ENCODE results near the gene AQP5. TPM values are rescaled to one million over a fixed set of nuclear protein-coding genes. Genes with fewer than 3 reads are reported as not detected.
"Not testable (repeated sequence)": the region's sequence is repeated elsewhere in the genome, so short reads cannot be mapped to it uniquely, and the experiment has no call there.

The AQP5 gene
- total RNA-seq, 2 experiments from 2014 or later = not detected

- no peak overlapping the region for H3K4me3 Mint-ChIP-seq
- POLR2A ChIA-PET = interaction anchor here (0.6 kb wide), 1 partner anchor 34 kb away, joined by 12 read pairs; no protein-coding TSS in a partner anchor
- H3K9me3 Mint-ChIP-seq = no peaks in the 10 kb centered on the region
- H3K27me3 Mint-ChIP-seq = no peaks in the 10 kb centered on the region
- CTCF ChIA-PET = interaction anchor here (1.1 to 7.1 kb wide), 5 partner anchors 11 to 44 kb away, joined by 3 to 87 read pairs (median 3); no protein-coding TSS in a partner anchor
- no peak overlapping the region for H3K27ac Mint-ChIP-seq
- H3K4me1 Mint-ChIP-seq = no peaks in the 10 kb centered on the region
- no peak for DNase-seq
- peaks cover 37% of the 10 kb centered on the region for H3K36me3 Mint-ChIP-seq (ENCODE audit: low read depth)
Measured at GRCh38 chr12:49984476-49985359, 23.0 kb downstream of the AQP5 start.

- POLR2A ChIA-PET = interaction anchor here (0.7 kb wide), 1 partner anchor 23 kb away, joined by 3 read pairs; no protein-coding TSS in a partner anchor
- DNase-seq = no peak
- Mint-ChIP-seq H3K27me3 (no peaks in the 10 kb centered on the region), H3K4me3 (no peak overlapping the region), H3K36me3 (ENCODE audit: low read depth) (peaks cover 46% of the 10 kb centered on the region), H3K9me3 (no peaks in the 10 kb centered on the region), H3K4me1 (no peaks in the 10 kb centered on the region), H3K27ac (no peak overlapping the region)
- CTCF ChIA-PET = interaction anchor here (0.5 to 1.3 kb wide), 4 partner anchors 17 to 403 kb away, joined by 3 to 5 read pairs (median 3); no protein-coding TSS in a partner anchor
Measured at GRCh38 chr12:49985981-49986380, 24.3 kb downstream of the AQP5 start.

DNA sequence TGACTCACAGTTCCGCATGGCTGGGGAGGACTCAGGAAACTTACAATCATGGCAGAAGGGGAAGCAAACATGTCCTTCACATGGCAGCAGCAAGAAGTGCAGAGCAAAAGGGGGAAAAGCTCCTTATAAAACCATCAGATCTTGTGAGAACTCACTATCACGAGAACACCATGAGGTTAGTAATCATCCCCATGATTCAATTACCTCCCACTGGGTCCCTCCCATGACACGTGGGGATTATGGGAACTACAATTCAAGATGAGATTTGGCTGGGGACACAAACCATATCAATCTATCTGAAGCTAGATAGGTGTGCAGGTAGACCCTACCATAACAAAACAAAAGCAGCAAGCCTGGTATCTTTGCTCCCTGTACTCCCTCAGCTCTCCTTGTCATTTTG lies 24.8 kb downstream of the AQP5 start:
- H3K27me3 Mint-ChIP-seq, H3K4me3 Mint-ChIP-seq, H3K4me1 Mint-ChIP-seq, POLR2A ChIA-PET, H3K9me3 Mint-ChIP-seq, DNase-seq, H3K27ac Mint-ChIP-seq: not testable (repeated sequence)
- H3K36me3 Mint-ChIP-seq (ENCODE audit: low read depth) = peaks cover 46% of the 10 kb centered on the region
- CTCF ChIA-PET = interaction anchor here (0.9 to 1.5 kb wide), 4 partner anchors 19 to 84 kb away, joined by 3 to 5 read pairs (median 4); no protein-coding TSS in a partner anchor

DNA sequence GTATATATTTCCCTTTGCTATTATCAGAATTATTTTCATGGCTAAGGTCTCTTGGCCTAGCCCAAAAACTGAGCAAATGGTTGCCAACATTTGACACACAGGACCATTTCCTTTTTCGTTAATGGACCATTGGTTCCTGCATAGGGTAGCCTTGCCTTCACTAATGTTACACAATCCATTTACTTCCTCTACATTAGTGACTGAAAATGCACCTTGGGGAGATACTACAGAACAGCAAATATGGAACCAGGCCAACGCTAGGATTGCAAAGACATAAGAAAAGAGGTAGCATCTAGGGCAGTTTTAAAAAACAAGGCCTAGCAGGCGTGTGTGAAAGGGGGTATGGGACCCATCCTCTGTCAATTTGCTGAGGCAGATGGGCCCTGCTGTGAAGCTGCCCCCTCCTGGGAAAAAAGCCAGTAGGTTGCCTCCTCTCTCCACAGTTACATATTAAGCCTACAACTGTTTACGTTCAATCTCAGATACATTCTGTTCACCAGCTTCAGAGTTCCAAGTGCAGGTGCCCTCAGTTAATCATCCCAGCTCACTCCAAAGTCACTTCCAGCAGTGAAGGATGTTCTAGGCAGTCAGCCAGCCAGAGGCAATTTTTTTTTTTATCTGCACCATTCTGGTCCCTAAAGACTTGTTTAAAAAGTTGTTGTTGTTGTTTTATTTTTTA lies 26.1 kb downstream of the AQP5 start:
- H3K9me3 Mint-ChIP-seq = no peaks in the 10 kb centered on the region
- CTCF ChIA-PET = interaction anchor here (0.9 to 1.5 kb wide), 2 partner anchors 21 to 22 kb away, joined by 5 read pairs; no protein-coding TSS in a partner anchor

DNA sequence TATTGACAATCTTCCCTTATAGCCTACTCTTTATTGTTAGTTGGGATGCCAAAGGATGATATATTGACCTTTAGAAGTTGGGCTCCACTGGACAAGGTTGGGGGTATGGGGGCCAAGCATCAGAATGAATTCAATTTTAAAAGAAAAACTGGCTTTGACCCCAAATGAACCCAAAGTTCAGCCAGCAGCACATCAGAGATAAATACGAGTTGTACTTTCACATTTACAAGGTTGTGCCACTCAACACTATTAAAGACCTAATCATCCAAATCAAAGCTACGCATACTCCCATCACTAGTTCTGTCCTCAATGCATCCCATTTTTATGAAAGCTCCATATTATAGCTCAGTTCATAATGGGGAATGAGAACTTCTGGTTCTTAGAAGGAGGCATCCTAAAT lies 27.7 kb downstream of the AQP5 start:
- H3K4me3 Mint-ChIP-seq, H3K4me1 Mint-ChIP-seq, H3K27ac Mint-ChIP-seq, H3K9me3 Mint-ChIP-seq, POLR2A ChIA-PET, H3K27me3 Mint-ChIP-seq, DNase-seq: not testable (repeated sequence)
- CTCF ChIA-PET = interaction anchor here (1.4 to 2.2 kb wide), 2 partner anchors 17 to 22 kb away, joined by 3 to 11 read pairs; no protein-coding TSS in a partner anchor
- H3K36me3 Mint-ChIP-seq (ENCODE audit: low read depth) = peaks cover 65% of the 10 kb centered on the region

More for the DNA sequence above, 26.1 kb downstream of the AQP5 start:
- H3K4me3 Mint-ChIP-seq = no peak overlapping the region
- H3K27ac Mint-ChIP-seq = no peak overlapping the region
- H3K4me1 Mint-ChIP-seq = no peaks in the 10 kb centered on the region
- POLR2A ChIA-PET = no interaction called here
- H3K27me3 Mint-ChIP-seq = no peaks in the 10 kb centered on the region
- H3K36me3 Mint-ChIP-seq (ENCODE audit: low read depth) = peaks cover 57% of the 10 kb centered on the region
- no peak for DNase-seq

- POLR2A ChIA-PET = no interaction called here
- H3K27me3 Mint-ChIP-seq = no peaks in the 10 kb centered on the region
- H3K36me3 Mint-ChIP-seq (ENCODE audit: low read depth) = peaks cover 69% of the 10 kb centered on the region
- CTCF ChIA-PET = interaction anchor here (1.1 to 3.1 kb wide), 6 partner anchors 13 to 57 kb away, joined by 3 to 18 read pairs (median 4); no protein-coding TSS in a partner anchor
- H3K27ac Mint-ChIP-seq = no peak overlapping the region
- H3K9me3 Mint-ChIP-seq = no peaks in the 10 kb centered on the region
- H3K4me3 Mint-ChIP-seq = no peak overlapping the region
- H3K4me1 Mint-ChIP-seq = no peaks in the 10 kb centered on the region
- DNase-seq = no peak
Measured at GRCh38 chr12:49990273-49990672, 28.6 kb downstream of the AQP5 start.

- Mint-ChIP-seq H3K9me3 (no peaks in the 10 kb centered on the region), H3K27ac (no peak overlapping the region), H3K4me3 (no peak overlapping the region), H3K4me1 (no peaks in the 10 kb centered on the region), H3K27me3 (no peaks in the 10 kb centered on the region), H3K36me3 (ENCODE audit: low read depth) (peaks cover 61% of the 10 kb centered on the region)
- CTCF ChIA-PET = interaction anchor here (0.8 kb wide), 1 partner anchor 190 kb away, joined by 3 read pairs; no protein-coding TSS in a partner anchor
- no peak for DNase-seq
- POLR2A ChIA-PET = interaction anchor here (0.6 kb wide), 1 partner anchor 15 kb away, joined by 5 read pairs; no protein-coding TSS in a partner anchor
Measured at GRCh38 chr12:49998453-49998852, 36.8 kb downstream of the AQP5 start.

- Mint-ChIP-seq H3K4me3 (no peak overlapping the region), H3K4me1 (peaks cover 6% of the 10 kb centered on the region), H3K36me3 (ENCODE audit: low read depth) (peaks cover 61% of the 10 kb centered on the region), H3K27me3 (no peaks in the 10 kb centered on the region), H3K9me3 (no peaks in the 10 kb centered on the region), H3K27ac (no peak overlapping the region)
- ChIA-PET POLR2A (interaction anchor here (0.5 kb wide), 1 partner anchor 83 kb away, joined by 8 read pairs; no protein-coding TSS in a partner anchor), CTCF (interaction anchor here (1.1 to 1.5 kb wide), 3 partner anchors 11 to 37 kb away, joined by 3 to 5 read pairs (median 3); no protein-coding TSS in a partner anchor)
- no peak for DNase-seq
Measured at GRCh38 chr12:50003595-50003994, 41.9 kb downstream of the AQP5 start.

DNA sequence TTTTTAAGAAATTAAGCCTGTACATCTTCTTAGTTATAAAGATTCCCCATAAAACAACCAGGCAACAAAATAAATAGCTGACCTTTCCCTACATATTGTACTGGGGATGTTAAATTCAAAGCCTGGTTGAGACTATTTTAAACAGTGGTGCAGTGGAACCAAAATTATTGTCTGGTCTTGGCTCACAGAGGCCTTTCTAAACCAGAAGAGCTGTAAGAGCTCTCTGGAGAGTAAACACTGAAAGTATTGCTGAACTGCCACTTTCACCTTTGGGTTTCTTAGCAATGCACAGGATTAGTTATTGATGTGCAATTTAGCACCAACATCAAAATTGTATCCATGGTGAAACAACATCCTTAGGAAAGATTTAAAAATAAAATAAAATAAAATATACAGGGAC lies 43.0 kb downstream of the AQP5 start:
- no peak for DNase-seq
- H3K4me1 Mint-ChIP-seq = peaks cover 10% of the 10 kb centered on the region
- no peak overlapping the region for H3K27ac Mint-ChIP-seq
- ChIA-PET POLR2A (no interaction called here), CTCF (interaction anchor here (1.2 kb wide), 2 partner anchors 12 to 38 kb away, joined by 3 to 4 read pairs; no protein-coding TSS in a partner anchor)
- no peaks in the 10 kb centered on the region for H3K27me3 Mint-ChIP-seq
- peaks cover 55% of the 10 kb centered on the region for H3K36me3 Mint-ChIP-seq (ENCODE audit: low read depth)
- H3K9me3 Mint-ChIP-seq = no peaks in the 10 kb centered on the region
- H3K4me3 Mint-ChIP-seq = no peak overlapping the region

GRCh38 chr12:50005175-50005574 lies 43.5 kb downstream of the AQP5 start:
- H3K9me3 Mint-ChIP-seq = no peaks in the 10 kb centered on the region
- CTCF ChIA-PET = interaction anchor here (1.2 to 2.0 kb wide), 2 partner anchors 38 to 39 kb away, joined by 4 to 9 read pairs; no protein-coding TSS in a partner anchor

GRCh38 chr12:50006280-50006679 lies 44.6 kb downstream of the AQP5 start:
- POLR2A ChIA-PET = no interaction called here
- peak overlapping the region; percentile 52 for H3K27ac Mint-ChIP-seq
- DNase-seq = no peak
- H3K4me1 Mint-ChIP-seq = peaks cover 11% of the 10 kb centered on the region
- H3K9me3 Mint-ChIP-seq = no peaks in the 10 kb centered on the region
- H3K27me3 Mint-ChIP-seq = no peaks in the 10 kb centered on the region
- peaks cover 50% of the 10 kb centered on the region for H3K36me3 Mint-ChIP-seq (ENCODE audit: low read depth)
- CTCF ChIA-PET = interaction anchor here (0.6 to 2.0 kb wide), 7 partner anchors 10 to 537 kb away, joined by 3 to 9 read pairs (median 3); partner anchors contain the start of gene AQP6
- no peak overlapping the region for H3K4me3 Mint-ChIP-seq

More at GRCh38 chr12:50005175-50005574, 43.5 kb downstream of the AQP5 start:
- Mint-ChIP-seq H3K4me3 (no peak overlapping the region), H3K4me1 (peaks cover 11% of the 10 kb centered on the region), H3K27me3 (no peaks in the 10 kb centered on the region), H3K36me3 (ENCODE audit: low read depth) (peaks cover 56% of the 10 kb centered on the region), H3K27ac (no peak overlapping the region)
- POLR2A ChIA-PET = no interaction called here
- no peak for DNase-seq

DNA sequence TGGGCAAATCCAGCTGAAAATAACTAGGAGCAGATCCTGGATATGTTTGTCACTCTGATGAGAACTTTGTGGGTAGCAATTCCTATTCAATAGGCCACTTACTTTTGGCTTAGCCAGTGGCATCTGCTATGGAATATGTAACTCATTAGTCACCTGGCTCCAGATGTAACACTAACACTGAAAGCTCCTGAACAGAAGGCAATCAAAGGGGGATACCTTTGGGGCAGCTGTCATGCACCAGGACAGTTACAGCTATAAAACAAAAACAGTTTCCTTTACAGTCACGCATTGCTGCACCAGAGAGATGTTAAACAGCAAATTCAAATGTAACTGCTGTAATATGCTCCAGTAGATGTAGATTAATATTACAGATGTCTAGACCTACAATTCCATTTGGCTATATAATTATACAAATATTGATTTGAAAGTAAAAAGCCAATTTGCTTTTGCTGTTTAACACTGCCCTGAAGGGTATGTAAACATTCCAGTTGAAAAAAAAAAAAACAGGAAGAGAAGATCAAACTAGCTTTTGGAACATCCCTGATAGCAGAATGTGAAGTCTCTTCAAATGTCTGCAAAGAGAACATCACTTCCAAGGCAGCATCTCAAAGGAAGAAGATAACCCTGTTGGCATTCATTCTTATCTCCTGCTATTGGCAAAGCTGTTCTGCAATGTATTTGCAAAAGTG lies 45.2 kb downstream of the AQP5 start:
- no peak overlapping the region for H3K4me3 Mint-ChIP-seq
- POLR2A ChIA-PET = interaction anchor here (1.0 kb wide), 1 partner anchor 53 kb away, joined by 5 read pairs; no protein-coding TSS in a partner anchor
- H3K27ac Mint-ChIP-seq = no peak overlapping the region
- H3K36me3 Mint-ChIP-seq (ENCODE audit: low read depth) = peaks cover 46% of the 10 kb centered on the region
- H3K9me3 Mint-ChIP-seq = no peaks in the 10 kb centered on the region
- CTCF ChIA-PET = interaction anchor here (0.6 to 2.0 kb wide), 7 partner anchors 11 to 537 kb away, joined by 3 to 9 read pairs (median 3); partner anchors contain the start of gene AQP6
- no peak for DNase-seq
- H3K4me1 Mint-ChIP-seq = peaks cover 11% of the 10 kb centered on the region
- no peaks in the 10 kb centered on the region for H3K27me3 Mint-ChIP-seq

Data from activated CD4-positive, alpha-beta T cell treated with anti-CD3 and anti-CD28 coated beads, Interleukin-2, amount 10 ng/mL, durations not matched to agents 7 days and 5 days (primary cell).